HepG2 (cell line): ENCODE measurements around the gene RASD1. TPM values are rescaled to one million over a fixed set of nuclear protein-coding genes. Genes with fewer than 3 reads are reported as not detected.

ENCODE experiments used
- ATAC-seq: fragments of 200-7000 bp; cut with Tn5 transposase; 3 replicates; pipeline ENCODE4 v1.9.1; 2020; ENCODE audit warnings: mild to moderate bottlenecking, moderate library complexity
- BruUV-seq: library from RNA; stranded (reverse); fragments of 400-500 nt; replicated peaks from 2 replicates; lab custom pipeline; 2021; lab: Mats Ljungman, UMichigan
- CTCF ChIA-PET: fragments of 300-600 bp; formaldehyde crosslinking; extraction: SDS; loops from one replicate; lab custom pipeline; 2021; ENCODE audit warnings: low total read pairs, inconsistent platforms, low intra/inter-chr PET ratio; lab: Yijun Ruan, JAX
- POLR2A ChIA-PET: fragments of 350-600 bp; sonication (Branson Sonifier 250); formaldehyde crosslinking; loops from one replicate; lab custom pipeline; 2020; ENCODE audit warnings: antibody characterized with exemption, inconsistent platforms; lab: Yijun Ruan, JAX
- DNase-seq: peaks from one replicate; pipeline ENCODE4 v3.0.0-alpha.2; 2015; ENCODE audit warnings: low spot score
- FAIRE-seq: peaks from 3 replicates; lab custom pipeline; 2011; peaks lifted over from hg19 to GRCh38; lab: Jason Lieb, UNC
- H2AFZ ChIP-seq: one replicate; pipeline ENCODE4 v1.6.1; 2011; ENCODE audit warnings: low read length, inconsistent platforms
- H3K27ac ChIP-seq: fragments of 300-600 bp; 3 replicates; pipeline ENCODE4 v1.8.0; 2011; ENCODE audit warnings: mixed run types, mild to moderate bottlenecking, mixed read lengths, low read length, inconsistent platforms; ENCODE audit not compliant: insufficient read depth; ENCODE audit errors: extremely low read length
- H3K27me3 ChIP-seq, 2 experiments: fragments of 200-600 bp in 1 of 2; 2 replicates in 1 of 2; 3 replicates in 1 of 2; pipeline versions ENCODE4 v1.6.0 to v1.8.0; 2011; ENCODE audit warnings: low read length in 2 of 2, mild to moderate bottlenecking in 2 of 2, moderate library complexity in 2 of 2, inconsistent platforms in 1 of 2; ENCODE audit not compliant: insufficient read depth in 2 of 2, control insufficient read depth in 1 of 2
- H3K36me3 ChIP-seq, 2 experiments: fragments of 200-600 bp in 1 of 2; replicated peaks in 1 of 2; 2 replicates in 1 of 2; 3 replicates in 1 of 2; pipeline versions ENCODE4 v1.5.1 to v1.8.0; 2011; ENCODE audit warnings: low read length in 2 of 2, inconsistent platforms in 1 of 2; ENCODE audit not compliant: insufficient read depth in 2 of 2, control insufficient read depth in 1 of 2
- H3K4me1 ChIP-seq: 2 replicates; pipeline ENCODE4 v1.5.1; 2012; ENCODE audit warnings: low read length, inconsistent platforms; ENCODE audit not compliant: insufficient read depth
- H3K4me2 ChIP-seq: 2 replicates; pipeline ENCODE4 v1.6.0; 2011; ENCODE audit warnings: low read depth, low read length, inconsistent platforms
- H3K4me3 ChIP-seq, 3 experiments: fragments of 200-600 bp in 1 of 3; sonication (generic), shearing (Covaris generic) in 1 of 3; replicated peaks in 1 of 3; 2 replicates each; pipeline ENCODE4 v1.5.1; 2011 to 2016; ENCODE audit warnings: low read length in 3 of 3, inconsistent platforms in 2 of 3, low read depth in 2 of 3, mild to moderate bottlenecking in 2 of 3, control low read depth in 1 of 3, mixed read lengths in 1 of 3; ENCODE audit not compliant: insufficient read depth in 1 of 3
- H3K79me2 ChIP-seq: one replicate; pipeline ENCODE4 v1.6.1; 2011; ENCODE audit warnings: low read length, inconsistent platforms; ENCODE audit not compliant: insufficient read depth
- H3K9ac ChIP-seq: 2 replicates; pipeline ENCODE4 v1.6.0; 2011; ENCODE audit warnings: mild to moderate bottlenecking, low read depth, low read length, inconsistent platforms; ENCODE audit not compliant: insufficient read depth
- H3K9me3 ChIP-seq: 2 replicates; pipeline ENCODE4 v1.5.1; 2012; ENCODE audit warnings: mild to moderate bottlenecking, low read length
- H4K20me1 ChIP-seq: 2 replicates; pipeline ENCODE4 v1.6.0; 2011; ENCODE audit warnings: inconsistent platforms, mild to moderate bottlenecking, low read length, moderate library complexity; ENCODE audit not compliant: insufficient read depth
- MTA3 ChIP-seq: sonication (generic); formaldehyde crosslinking; IDR thresholded peaks from 2 replicates; pipeline ENCODE4 v1.4.0; 2020; ENCODE audit warnings: missing genetic modification reagents
- SIN3B ChIP-seq: fragments of 150-350 bp; IDR thresholded peaks from 2 replicates; pipeline ENCODE4 v1.6.1; 2014; ENCODE audit warnings: low read length
- YEATS4 ChIP-seq: sonication (generic); formaldehyde crosslinking; IDR thresholded peaks from 2 replicates; pipeline ENCODE4 v1.4.0; 2020; ENCODE audit warnings: missing genetic modification reagents, borderline replicate concordance
- ZKSCAN1 ChIP-seq: fragments of 150-350 bp; IDR thresholded peaks from 2 replicates; pipeline ENCODE4 v1.6.1; 2014; ENCODE audit warnings: low read length
- ZNF350 ChIP-seq: sonication (generic); formaldehyde crosslinking; IDR thresholded peaks from 2 replicates; pipeline ENCODE4 v1.4.0; 2020; ENCODE audit warnings: mild to moderate bottlenecking, low read depth, missing genetic modification reagents, borderline replicate concordance
- WGBS: methylation state at CpG from one replicate; pipeline ENCODE4 v1.1.6; 2017; ENCODE audit warnings: low lambda C conversion rate; 5-methylcytosine and 5-hydroxymethylcytosine counted together
- in situ Hi-C: cut with HindIII; loops from 2 replicates; pipeline ENCODE4 v1.10.0; 2017; ENCODE audit warnings: low pct_unique_long_range_greater_than_20kb; ENCODE audit not compliant: extremely low pct_ligation_motif_present
- intact Hi-C: fragments of 100-400 bp; cut with micrococcal nuclease; formaldehyde crosslinking; loops from one replicate; pipeline ENCODE4 v1.10.0; 2022; ENCODE audit not compliant: unreplicated experiment
- polyA plus RNA-seq, 8 experiments: library from polyadenylated mRNA; depleted of rRNA in 3 of 8; stranded (reverse) in 7 of 8; unstranded in 1 of 8; fragments of >200 nt; fragmentation: Illumina TruSeq in 4 of 8; extraction: Trizol in 4 of 8; gene quantifications; 2 replicates each; pipeline versions ENCODE4 v1.2.1 to v1.2.3, GENCODE V29; 2011 to 2016; ENCODE audit warnings: low read depth in 4 of 8, missing spikeins in 1 of 8, mixed read lengths in 1 of 8; ENCODE audit not compliant: insufficient read depth in 1 of 8
- total RNA-seq, 5 experiments: library from RNA; depleted of rRNA; stranded (reverse); fragments of >200 nt; fragmentation: Illumina TruSeq; extraction: Trizol; gene quantifications; 2 replicates each; pipeline ENCODE4 v1.2.3, GENCODE V29; 2016; ENCODE audit warnings: low read depth in 1 of 5
- TF ChIP-seq, protein P1 (sequence below): sonication (generic); formaldehyde crosslinking; IDR thresholded peaks from 2 replicates; pipeline ENCODE4 v1.4.0; 2020; ENCODE audit warnings: mild to moderate bottlenecking, missing genetic modification reagents
- TF ChIP-seq, protein P2 (sequence below): sonication (generic); formaldehyde crosslinking; IDR thresholded peaks from 2 replicates; pipeline ENCODE4 v1.4.0; 2020; ENCODE audit warnings: mild to moderate bottlenecking, missing genetic modification reagents

The RASD1 gene
- total and polyA plus RNA-seq, 2 of the 13 experiments (the other 11 are each of a cell fraction or from before 2014, with no cell fraction given), result 1.6 to 4.2 TPM

DNA sequence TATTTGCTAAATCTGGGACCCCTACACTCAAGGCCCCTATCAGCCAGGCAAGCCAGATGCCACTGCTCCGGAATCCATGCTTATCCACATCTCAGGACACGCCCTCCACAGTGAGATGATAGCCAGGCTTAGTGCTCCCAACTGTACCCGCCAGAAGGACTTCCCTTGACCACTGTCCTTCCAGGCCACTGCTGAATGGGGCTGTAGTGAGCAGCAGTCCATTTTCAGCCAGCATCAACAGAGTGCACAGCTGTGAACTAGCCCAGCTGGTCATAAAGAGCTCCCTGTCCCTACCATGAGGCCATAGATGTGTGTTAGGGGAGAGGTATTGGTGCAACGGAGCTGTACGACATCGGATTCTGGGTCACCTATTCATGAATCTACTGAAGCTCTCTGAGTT, 32.4 kb downstream of the RASD1 start:
- Histone ChIP-seq H2AFZ (no peak overlapping the region), H3K9ac (no peak overlapping the region), H3K4me3 (no peak overlapping the region), H3K4me2 (no peak overlapping the region), H3K4me1 (peaks cover 62% of the 10 kb centered on the region), H3K27ac (no peak overlapping the region), H3K9me3 (peaks cover 6% of the 10 kb centered on the region; the same call in 1 of the 2 replicates), H4K20me1 (no peaks in the 10 kb centered on the region), H3K36me3 (no peaks in the 10 kb centered on the region), H3K79me2 (no peaks in the 10 kb centered on the region), H3K27me3 (peaks cover 3 to 22% of the 10 kb centered on the region in 2 experiments; a peak in 4 of 5 replicates)
- FAIRE-seq (no peak), DNase-seq (no peak), ATAC-seq (no peak)
- 60% methylated on average over 6 of the region's 6 CpGs for WGBS
- no TSS peak for BruUV-seq
- ChIA-PET CTCF (no interaction called here), POLR2A (no interaction called here)
- TF ChIP-seq, protein P1, sequence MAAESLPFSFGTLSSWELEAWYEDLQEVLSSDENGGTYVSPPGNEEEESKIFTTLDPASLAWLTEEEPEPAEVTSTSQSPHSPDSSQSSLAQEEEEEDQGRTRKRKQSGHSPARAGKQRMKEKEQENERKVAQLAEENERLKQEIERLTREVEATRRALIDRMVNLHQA (CRISPR knock-in tag), result no peak
- TF ChIP-seq YEATS4 (CRISPR knock-in tag) (no peak), ZKSCAN1 (no peak), SIN3B (no peak), MTA3 (CRISPR knock-in tag) (no peak), ZNF350 (CRISPR knock-in tag) (no peak)
- TF ChIP-seq, protein P2, sequence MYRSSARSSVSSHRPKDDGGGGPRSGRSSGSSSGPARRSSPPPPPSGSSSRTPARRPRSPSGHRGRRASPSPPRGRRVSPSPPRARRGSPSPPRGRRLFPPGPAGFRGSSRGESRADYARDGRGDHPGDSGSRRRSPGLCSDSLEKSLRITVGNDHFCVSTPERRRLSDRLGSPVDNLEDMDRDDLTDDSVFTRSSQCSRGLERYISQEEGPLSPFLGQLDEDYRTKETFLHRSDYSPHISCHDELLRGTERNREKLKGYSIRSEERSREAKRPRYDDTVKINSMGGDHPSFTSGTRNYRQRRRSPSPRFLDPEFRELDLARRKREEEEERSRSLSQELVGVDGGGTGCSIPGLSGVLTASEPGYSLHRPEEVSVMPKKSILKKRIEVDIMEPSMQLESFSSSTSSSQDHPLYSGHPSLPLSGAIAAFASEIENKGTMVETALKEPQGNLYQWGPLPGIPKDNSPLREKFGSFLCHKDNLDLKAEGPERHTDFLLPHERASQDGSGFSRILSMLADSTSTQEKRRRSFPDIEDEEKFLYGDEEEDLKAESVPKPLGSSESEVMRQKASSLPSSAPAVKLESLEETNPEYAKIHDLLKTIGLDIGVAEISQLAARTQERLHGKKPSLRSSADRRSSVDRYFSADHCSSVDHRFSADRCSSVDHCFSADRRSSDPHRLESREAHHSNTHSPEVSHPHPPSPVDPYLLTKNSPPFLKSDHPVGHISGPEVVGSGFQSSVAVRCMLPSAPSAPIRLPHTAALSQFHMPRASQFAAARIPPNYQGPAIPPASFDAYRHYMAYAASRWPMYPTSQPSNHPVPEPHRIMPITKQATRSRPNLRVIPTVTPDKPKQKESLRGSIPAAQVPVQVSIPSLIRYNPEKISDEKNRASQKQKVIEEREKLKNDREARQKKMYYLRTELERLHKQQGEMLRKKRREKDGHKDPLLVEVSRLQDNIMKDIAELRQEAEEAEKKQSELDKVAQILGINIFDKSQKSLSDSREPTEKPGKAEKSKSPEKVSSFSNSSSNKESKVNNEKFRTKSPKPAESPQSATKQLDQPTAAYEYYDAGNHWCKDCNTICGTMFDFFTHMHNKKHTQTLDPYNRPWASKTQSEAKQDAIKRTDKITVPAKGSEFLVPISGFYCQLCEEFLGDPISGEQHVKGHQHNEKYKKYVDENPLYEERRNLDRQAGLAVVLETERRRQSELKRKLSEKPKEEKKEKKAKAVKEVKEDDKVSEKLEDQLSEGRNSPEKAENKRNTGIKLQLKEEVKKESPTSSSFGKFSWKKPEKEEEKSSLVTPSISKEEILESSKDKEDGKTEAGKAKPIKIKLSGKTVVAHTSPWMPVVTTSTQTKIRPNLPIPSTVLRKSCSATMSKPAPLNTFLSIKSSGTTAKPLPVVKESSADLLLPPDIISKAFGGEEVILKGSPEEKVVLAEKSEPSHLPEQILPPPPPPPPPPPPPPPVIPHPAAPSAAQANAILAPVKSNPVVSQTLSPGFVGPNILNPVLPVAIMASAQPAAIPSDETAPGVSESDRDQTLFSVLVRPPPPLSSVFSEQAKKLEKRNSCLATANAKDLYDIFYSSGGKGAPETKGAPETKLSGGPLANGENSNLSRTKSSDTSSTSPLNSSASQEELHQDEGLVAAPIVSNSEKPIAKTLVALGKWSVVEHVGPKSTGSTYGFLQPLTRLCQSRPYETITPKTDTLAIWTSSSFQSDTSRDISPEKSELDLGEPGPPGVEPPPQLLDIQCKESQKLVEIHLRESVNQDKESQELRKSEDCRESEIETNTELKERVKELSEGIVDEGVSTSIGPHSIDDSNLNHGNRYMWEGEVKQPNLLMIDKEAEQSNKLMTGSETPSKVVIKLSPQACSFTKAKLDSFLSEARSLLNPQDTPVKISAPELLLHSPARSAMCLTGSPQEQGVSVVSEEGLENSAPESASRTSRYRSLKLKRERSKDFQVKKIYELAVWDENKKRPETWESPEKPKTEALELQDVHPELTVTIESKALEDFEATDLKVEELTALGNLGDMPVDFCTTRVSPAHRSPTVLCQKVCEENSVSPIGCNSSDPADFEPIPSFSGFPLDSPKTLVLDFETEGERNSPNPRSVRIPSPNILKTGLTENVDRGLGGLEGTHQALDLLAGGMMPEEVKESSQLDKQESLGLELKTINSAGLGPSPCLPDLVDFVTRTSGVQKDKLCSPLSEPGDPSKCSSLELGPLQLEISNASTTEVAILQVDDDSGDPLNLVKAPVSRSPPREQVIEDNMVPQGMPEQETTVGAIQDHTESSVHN (CRISPR knock-in tag), result no peak
- in situ Hi-C loops, result no loop called here
- intact Hi-C loops, result no loop called here
